Articular chondrocyte of knee joint (primary cell): ENCODE measurements around the gene MCM3. TPM values are rescaled to one million over a fixed set of nuclear protein-coding genes. Genes with fewer than 3 reads are reported as not detected.

Source experiments
- total RNA-seq: library from RNA; depleted of rRNA; stranded (reverse); fragments of >200 nt; gene quantifications from 2 replicates; pipeline ENCODE4 v1.2.3, GENCODE V29; 2012

Gene MCM3
- 23.5 and 28.9 TPM in 2 replicates for total RNA-seq

DNA sequence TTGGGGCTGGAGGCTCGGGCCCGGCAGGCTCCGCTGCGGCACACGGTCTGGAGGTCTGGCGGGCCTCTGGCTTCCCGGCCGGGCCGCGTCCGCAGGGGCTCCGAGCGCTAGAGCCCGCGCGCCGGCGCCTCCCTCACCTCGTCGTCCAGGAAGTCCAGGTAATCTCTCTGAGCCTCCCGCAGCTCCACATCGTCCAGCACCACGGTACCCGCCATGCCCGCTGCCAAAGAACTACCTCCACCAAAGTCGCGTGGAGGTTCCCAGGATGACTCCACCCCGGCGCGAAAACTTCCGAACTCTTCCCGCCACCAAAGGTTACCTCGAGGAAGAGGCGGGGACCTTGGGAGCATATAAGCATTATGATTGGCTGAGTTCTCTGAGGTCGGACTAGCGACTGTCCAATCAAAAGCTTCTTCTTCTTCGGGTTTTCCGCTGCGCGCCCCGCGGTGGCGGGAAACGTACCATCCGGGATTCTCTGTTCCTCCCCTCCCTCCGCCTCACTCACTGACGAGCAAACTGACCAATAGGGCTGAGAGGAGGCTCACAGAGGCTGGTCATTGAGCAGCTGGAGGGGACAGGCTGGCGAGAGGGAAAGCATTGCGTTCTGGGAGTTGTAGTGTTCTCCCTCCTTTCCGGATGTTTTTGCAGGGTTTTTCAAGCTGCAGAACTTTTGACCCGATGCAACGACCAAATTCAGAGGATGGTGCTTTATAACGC lies at the start of gene MCM3:
TSS of gene MCM3 (minus strand) at position 283 of the 717 bp plus-strand sequence. CDS start at position 215, 68 bp downstream.

DNA sequence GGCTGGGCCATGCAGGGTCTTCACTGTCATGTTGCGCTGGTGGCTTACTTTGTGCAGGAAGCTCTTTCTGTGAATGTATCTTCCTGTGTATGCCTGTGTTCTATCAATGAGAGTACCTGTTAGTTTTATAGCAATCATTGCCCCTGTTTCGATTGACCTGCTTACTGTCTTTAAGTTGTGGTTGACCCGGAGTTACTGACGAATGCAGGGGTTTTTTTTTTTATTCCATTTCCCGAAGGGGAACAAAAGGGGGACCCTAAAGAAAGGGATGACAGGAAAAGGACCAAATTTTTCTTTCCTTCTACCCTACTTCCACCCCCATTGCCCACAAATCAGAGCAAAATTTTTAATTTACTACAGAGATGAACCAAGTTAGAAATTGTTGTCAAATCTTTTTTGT lies 40.1 kb downstream of the MCM3 start, which contains the start of gene IL17F:
TSS of gene IL17F (minus strand) at position 101 of the 400 bp plus-strand sequence. CDS start at position 30, 71 bp downstream.

Other genes starting within 250 kb of the MCM3 start
- gene PKHD1, start 197.1 kb downstream of the MCM3 start, total RNA-seq = not detected in 2 replicates
- not detected in 2 replicates for gene IL17A, start 98.4 kb downstream of the MCM3 start, total RNA-seq
- gene IL17F, start 40.2 kb downstream of the MCM3 start, total RNA-seq = not detected in 2 replicates
- gene PAQR8, start 77.4 kb upstream of the MCM3 start, total RNA-seq = 5.4 and 5.6 TPM in 2 replicates
- gene EFHC1, start 135.6 kb upstream of the MCM3 start, total RNA-seq = 32.3 and 34.4 TPM in 2 replicates